SK-N-SH treated with all-trans-retinoic acid at 6 μM for 48 hours (cell line): ENCODE data around the gene BCAP29.

Source experiments
- ATAC-seq: fragments of 200-7000 bp; cut with Tn5 transposase; 3 replicates; pipeline ENCODE4 v1.9.1; 2020; ENCODE audit warnings: mild to moderate bottlenecking, moderate library complexity
- BACH2 ChIP-seq: fragments of 250-450 bp; sonication (Bioruptor Pico); IDR thresholded peaks from 2 replicates; pipeline ENCODE4 v1.9.0; 2021; ENCODE audit warnings: mild to moderate bottlenecking, borderline replicate concordance
- CSDC2 ChIP-seq: fragments of 250-450 bp; sonication (Bioruptor Pico); IDR thresholded peaks from 2 replicates; pipeline ENCODE4 v1.5.0; 2020; ENCODE audit warnings: mild to moderate bottlenecking, moderate library complexity
- ESRRG ChIP-seq: fragments of 250-450 bp; sonication (Bioruptor Pico); IDR thresholded peaks from 2 replicates; pipeline ENCODE4 v1.6.1; 2021; ENCODE audit warnings: mild to moderate bottlenecking
- GLIS3 ChIP-seq: fragments of 250-450 bp; sonication (Bioruptor Pico); IDR thresholded peaks from 2 replicates; pipeline ENCODE4 v1.5.0; 2020; ENCODE audit warnings: mild to moderate bottlenecking, moderate library complexity
- ISL1 ChIP-seq: fragments of 250-450 bp; sonication (Bioruptor Pico); IDR thresholded peaks from 2 replicates; pipeline ENCODE4 v2.1.2; 2022; ENCODE audit warnings: mild to moderate bottlenecking, moderate library complexity
- OSR1 ChIP-seq: fragments of 250-450 bp; sonication (Bioruptor Pico); IDR thresholded peaks from 2 replicates; pipeline ENCODE4 v1.8.0; 2022; ENCODE audit warnings: moderate library complexity, mild to moderate bottlenecking, inconsistent platforms
- PATZ1 ChIP-seq: fragments of 250-450 bp; sonication (Bioruptor Pico); IDR thresholded peaks from 2 replicates; pipeline ENCODE4 v1.8.0; 2020; ENCODE audit warnings: mild to moderate bottlenecking, moderate library complexity, borderline replicate concordance
- POU6F1 ChIP-seq: fragments of 250-450 bp; sonication (Bioruptor Pico); IDR thresholded peaks from 2 replicates; pipeline ENCODE4 v1.8.0; 2021; ENCODE audit warnings: low read depth, mild to moderate bottlenecking, moderate library complexity, borderline replicate concordance
- PPARA ChIP-seq: fragments of 250-450 bp; sonication (Bioruptor Pico); IDR thresholded peaks from 2 replicates; pipeline ENCODE4 v1.5.0; 2020; ENCODE audit warnings: mild to moderate bottlenecking, borderline replicate concordance
- RARB ChIP-seq: fragments of 250-450 bp; sonication (Bioruptor Pico); IDR thresholded peaks from 2 replicates; pipeline ENCODE4 v1.8.0; 2021; ENCODE audit warnings: mild to moderate bottlenecking, moderate library complexity
- SNAI2 ChIP-seq: fragments of 250-450 bp; sonication (Bioruptor Pico); IDR thresholded peaks from 2 replicates; pipeline ENCODE4 v1.5.0; 2020; ENCODE audit warnings: mild to moderate bottlenecking, moderate library complexity
- TCF4 ChIP-seq: fragments of 250-450 bp; sonication (Bioruptor Pico); IDR thresholded peaks from 2 replicates; pipeline ENCODE4 v1.8.0; 2021; ENCODE audit warnings: mild to moderate bottlenecking, moderate library complexity, borderline replicate concordance
- TOX ChIP-seq: fragments of 250-450 bp; sonication (Bioruptor Pico); IDR thresholded peaks from 2 replicates; pipeline ENCODE4 v1.8.0; 2021; ENCODE audit warnings: mild to moderate bottlenecking, moderate library complexity, borderline replicate concordance
- TSHZ2 ChIP-seq: fragments of 250-450 bp; sonication (Bioruptor Pico); IDR thresholded peaks from 2 replicates; pipeline ENCODE4 v1.5.0; 2020; ENCODE audit warnings: mild to moderate bottlenecking, moderate library complexity
- ZC3H10 ChIP-seq: fragments of 250-450 bp; sonication (Bioruptor Pico); IDR thresholded peaks from 2 replicates; pipeline ENCODE4 v1.5.1; 2021; ENCODE audit warnings: mild to moderate bottlenecking, moderate library complexity
- ZFP3 ChIP-seq: fragments of 250-450 bp; sonication (Bioruptor Pico); IDR thresholded peaks from 2 replicates; pipeline ENCODE4 v1.5.0; 2020; ENCODE audit warnings: mild to moderate bottlenecking, moderate library complexity
- ZFP30 ChIP-seq: fragments of 450-650 bp; formaldehyde crosslinking; IDR thresholded peaks from 2 replicates; pipeline ENCODE4 v1.5.0; 2022; ENCODE audit warnings: mild to moderate bottlenecking, moderate library complexity
- ZNF565 ChIP-seq: fragments of 450-650 bp; formaldehyde crosslinking; conservative IDR thresholded peaks from 2 replicates; pipeline ENCODE4 v1.5.0; 2020; ENCODE audit warnings: low read depth, mild to moderate bottlenecking, moderate library complexity
- ZNF70 ChIP-seq: fragments of 450-650 bp; formaldehyde crosslinking; IDR thresholded peaks from 2 replicates; pipeline ENCODE4 v1.5.0; 2020; ENCODE audit warnings: mild to moderate bottlenecking, moderate library complexity
- ZNF8 ChIP-seq: fragments of 450-650 bp; formaldehyde crosslinking; IDR thresholded peaks from 2 replicates; pipeline ENCODE4 v1.5.0; 2020; ENCODE audit warnings: mild to moderate bottlenecking, moderate library complexity
- TF ChIP-seq, protein P1 (sequence below): fragments of 250-450 bp; sonication (Bioruptor Pico); IDR thresholded peaks from 2 replicates; pipeline ENCODE4 v1.5.1; 2021; ENCODE audit warnings: mild to moderate bottlenecking, moderate library complexity

Gene BCAP29

DNA sequence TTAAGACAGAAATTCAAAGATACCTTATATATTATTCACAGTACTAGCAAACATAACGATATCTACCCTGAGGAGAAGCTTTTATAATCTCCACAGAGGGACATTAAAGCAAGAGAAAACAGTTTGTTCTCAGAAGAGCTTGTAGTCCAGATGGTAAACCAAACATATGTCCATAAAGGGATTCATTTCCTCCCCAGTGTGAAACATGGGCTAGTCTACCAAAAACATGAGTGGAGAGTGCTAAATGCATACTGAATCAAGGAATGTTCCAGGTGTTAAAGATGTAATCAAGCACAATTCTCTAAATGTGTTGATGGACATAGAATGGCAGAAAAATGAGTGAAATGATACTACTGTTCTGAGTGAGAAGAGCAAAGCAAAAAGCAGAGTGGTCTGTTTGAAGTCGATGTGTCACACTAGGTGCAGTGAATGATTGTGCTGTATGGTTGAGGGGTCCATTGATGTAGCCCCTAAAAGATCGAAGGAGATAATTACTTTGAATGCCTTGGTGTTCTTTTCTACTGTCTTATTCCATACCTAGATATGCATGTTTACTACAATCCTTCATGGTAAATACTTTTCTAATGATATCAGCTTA, 25.3 kb downstream of the BCAP29 start:
- no peak for ATAC-seq
- TF ChIP-seq PPARA (CRISPR knock-in tag) (no peak), ESRRG (CRISPR knock-in tag) (no peak), TOX (CRISPR knock-in tag) (no peak)

GRCh38 chr7:107606303-107606702, 26.3 kb downstream of the BCAP29 start:
- no peak for ATAC-seq
- TF ChIP-seq ZFP3 (CRISPR knock-in tag) (no peak), TCF4 (no peak), CSDC2 (CRISPR knock-in tag) (no peak), ZC3H10 (CRISPR knock-in tag) (no peak), TOX (CRISPR knock-in tag) (no peak), ESRRG (CRISPR knock-in tag) (no peak), OSR1 (CRISPR knock-in tag) (no peak), ZNF565 (CRISPR knock-in tag) (no peak), RARB (no peak), TSHZ2 (CRISPR knock-in tag) (no peak), GLIS3 (CRISPR knock-in tag) (no peak), ISL1 (no peak), PATZ1 (CRISPR knock-in tag) (no peak), ZFP30 (CRISPR knock-in tag) (no peak), POU6F1 (CRISPR knock-in tag) (no peak), ZNF8 (CRISPR knock-in tag) (no peak), ZNF70 (CRISPR knock-in tag) (no peak), SNAI2 (CRISPR knock-in tag) (no peak), PPARA (CRISPR knock-in tag) (no peak)
- TF ChIP-seq, protein P1, sequence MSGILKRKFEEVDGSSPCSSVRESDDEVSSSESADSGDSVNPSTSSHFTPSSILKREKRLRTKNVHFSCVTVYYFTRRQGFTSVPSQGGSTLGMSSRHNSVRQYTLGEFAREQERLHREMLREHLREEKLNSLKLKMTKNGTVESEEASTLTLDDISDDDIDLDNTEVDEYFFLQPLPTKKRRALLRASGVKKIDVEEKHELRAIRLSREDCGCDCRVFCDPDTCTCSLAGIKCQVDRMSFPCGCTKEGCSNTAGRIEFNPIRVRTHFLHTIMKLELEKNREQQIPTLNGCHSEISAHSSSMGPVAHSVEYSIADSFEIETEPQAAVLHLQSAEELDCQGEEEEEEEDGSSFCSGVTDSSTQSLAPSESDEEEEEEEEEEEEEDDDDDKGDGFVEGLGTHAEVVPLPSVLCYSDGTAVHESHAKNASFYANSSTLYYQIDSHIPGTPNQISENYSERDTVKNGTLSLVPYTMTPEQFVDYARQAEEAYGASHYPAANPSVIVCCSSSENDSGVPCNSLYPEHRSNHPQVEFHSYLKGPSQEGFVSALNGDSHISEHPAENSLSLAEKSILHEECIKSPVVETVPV (CRISPR knock-in tag), result no peak

GRCh38 chr7:107609811-107610261, 29.8 kb downstream of the BCAP29 start:
- peak; percentile 54 for ATAC-seq
- no peak for TF ChIP-seq PPARA (CRISPR knock-in tag)
- TF ChIP-seq GLIS3 (CRISPR knock-in tag), result no peak
- TF ChIP-seq TCF4, result no peak
- TF ChIP-seq, protein P1 (CRISPR knock-in tag), result no peak
- no peak for TF ChIP-seq ZFP3 (CRISPR knock-in tag)
- no peak for TF ChIP-seq ISL1
- peak; percentile 71; the same call in 1 of the 2 replicates for TF ChIP-seq TSHZ2 (CRISPR knock-in tag)
- no peak for TF ChIP-seq ZFP30 (CRISPR knock-in tag)
- TF ChIP-seq BACH2 (CRISPR knock-in tag), result no peak
